ENCODE results near the gene LRRC8C.

LRRC8C gene

DNA sequence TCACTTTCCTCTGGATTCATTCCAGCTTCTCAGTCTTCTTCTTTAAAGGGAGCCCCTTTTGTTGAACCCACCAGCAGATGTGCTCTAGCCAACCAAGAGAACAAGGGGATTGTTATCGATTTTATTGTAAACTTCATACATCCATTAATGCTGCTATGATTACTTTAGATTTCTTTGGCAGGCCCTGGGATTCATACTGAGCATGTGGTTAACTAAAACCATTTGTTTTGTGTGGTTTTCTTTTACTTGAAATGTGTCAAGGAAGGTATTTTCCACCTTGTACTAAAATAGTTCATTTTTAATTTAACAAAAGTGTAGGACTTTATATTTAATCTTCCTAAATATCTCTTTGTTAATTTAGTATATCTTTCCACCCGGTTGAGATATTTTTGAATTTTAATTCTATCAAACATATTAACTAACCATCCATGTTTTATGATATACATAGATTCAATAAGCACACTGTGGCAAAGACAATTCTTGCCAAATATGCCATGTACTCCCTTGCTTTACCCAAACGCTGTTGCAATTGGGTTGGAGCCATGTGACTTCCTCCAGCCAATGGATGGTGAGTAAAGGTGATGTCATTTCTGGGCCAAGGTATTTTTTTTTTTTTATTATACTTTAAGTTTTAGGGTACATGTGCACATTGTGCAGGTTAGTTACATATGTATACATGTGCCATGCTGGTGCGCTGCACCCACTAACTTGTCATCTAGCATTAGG, 113.7 kb downstream of the LRRC8C start:
- H3K4me3 ChIP-seq (ENCODE audit: low read depth, low read length): no peak overlapping the region
- H3K4me1 ChIP-seq (ENCODE audit: control insufficient read depth, insufficient read depth, low read length, unreplicated experiment): no peaks in the 10 kb centered on the region
- no peak overlapping the region for H2AFZ ChIP-seq (ENCODE audit: low read length, unreplicated experiment)
- H3K27me3 ChIP-seq (ENCODE audit: insufficient read depth, low read length): no peaks in the 10 kb centered on the region
- H3K36me3 ChIP-seq (ENCODE audit: insufficient read depth, low read length): no peaks in the 10 kb centered on the region
- H3K79me2 ChIP-seq (ENCODE audit: control insufficient read depth, insufficient read depth, low read length, unreplicated experiment): no peaks in the 10 kb centered on the region
- no peak overlapping the region for H3K27ac ChIP-seq (ENCODE audit: low read depth, low read length)

DNA sequence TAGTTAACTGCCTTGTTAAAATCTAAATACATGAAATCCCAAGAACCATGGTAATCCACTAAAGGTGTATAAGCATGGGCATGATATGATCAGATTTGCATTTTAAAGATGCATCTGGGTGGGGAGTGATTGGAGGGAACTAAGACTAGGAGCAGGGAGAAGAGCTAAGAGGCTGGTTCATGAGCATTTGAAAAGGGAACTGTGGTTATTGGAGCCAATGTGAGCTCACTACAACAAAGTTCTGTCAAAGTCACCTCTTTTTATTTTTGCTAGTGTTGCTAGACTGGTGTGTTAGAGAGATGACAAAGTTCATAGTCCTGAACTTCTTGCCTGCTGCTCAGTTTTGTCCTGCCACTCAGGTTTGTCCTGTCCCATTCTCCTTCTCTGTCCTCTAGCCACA, 120.8 kb downstream of the LRRC8C start:
- Histone ChIP-seq H3K4me3 (ENCODE audit: low read depth, low read length) (no peak overlapping the region), H3K79me2 (ENCODE audit: control insufficient read depth, insufficient read depth, low read length, unreplicated experiment) (no peaks in the 10 kb centered on the region), H3K4me1 (ENCODE audit: control insufficient read depth, insufficient read depth, low read length, unreplicated experiment) (peaks cover 7% of the 10 kb centered on the region), H3K27me3 (ENCODE audit: insufficient read depth, low read length) (no peaks in the 10 kb centered on the region), H3K36me3 (ENCODE audit: insufficient read depth, low read length) (no peaks in the 10 kb centered on the region), H3K27ac (ENCODE audit: low read depth, low read length) (no peak overlapping the region), H2AFZ (ENCODE audit: low read length, unreplicated experiment) (no peak overlapping the region)

DNA sequence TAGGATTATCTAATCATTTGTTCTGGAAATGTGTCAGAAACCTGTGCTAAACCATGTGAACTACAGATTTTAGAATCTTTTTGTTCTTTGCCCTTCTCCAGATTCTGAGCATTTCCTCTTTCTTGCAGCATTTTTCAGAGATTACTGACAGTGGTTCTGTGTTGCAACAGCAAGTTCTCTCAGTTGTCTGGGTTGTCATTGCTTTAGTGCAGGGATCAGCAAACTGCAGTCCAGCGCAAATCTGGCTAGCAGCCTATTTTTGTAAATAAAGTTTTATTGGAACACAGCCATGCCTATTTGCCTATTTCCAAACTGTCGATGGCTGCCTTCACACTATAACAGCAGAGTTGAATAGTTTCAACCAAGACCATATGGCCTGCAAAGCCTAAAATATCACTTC, 121.6 kb downstream of the LRRC8C start:
- no peaks in the 10 kb centered on the region for H3K36me3 ChIP-seq (ENCODE audit: insufficient read depth, low read length)
- H3K4me1 ChIP-seq (ENCODE audit: control insufficient read depth, insufficient read depth, low read length, unreplicated experiment): peaks cover 7% of the 10 kb centered on the region
- no peaks in the 10 kb centered on the region for H3K79me2 ChIP-seq (ENCODE audit: control insufficient read depth, insufficient read depth, low read length, unreplicated experiment)
- H2AFZ ChIP-seq (ENCODE audit: low read length, unreplicated experiment): no peak overlapping the region
- no peaks in the 10 kb centered on the region for H3K27me3 ChIP-seq (ENCODE audit: insufficient read depth, low read length)
- no peak overlapping the region for H3K27ac ChIP-seq (ENCODE audit: low read depth, low read length)
- no peak overlapping the region for H3K4me3 ChIP-seq (ENCODE audit: low read depth, low read length)

DNA sequence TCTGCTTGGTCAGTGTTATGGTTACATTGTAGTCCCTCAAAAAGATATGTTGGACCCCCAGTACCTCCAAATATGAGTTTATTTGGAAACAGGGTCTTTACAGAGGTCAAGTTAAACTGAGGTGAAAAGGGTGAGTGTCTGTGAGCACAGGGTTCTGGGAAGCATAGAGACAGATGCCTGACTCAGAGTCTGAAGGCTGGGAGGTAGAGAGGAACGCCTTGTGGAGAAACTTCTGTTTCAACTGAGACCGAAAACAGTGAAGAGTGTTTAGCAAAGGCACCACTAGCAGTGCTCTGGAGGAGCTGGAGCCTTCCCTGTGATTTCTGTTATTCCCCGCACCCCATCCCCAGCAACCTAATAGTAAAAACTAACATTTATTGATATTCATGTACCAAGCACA, 122.7 kb downstream of the LRRC8C start:
- peaks cover 7% of the 10 kb centered on the region for H3K4me1 ChIP-seq (ENCODE audit: control insufficient read depth, insufficient read depth, low read length, unreplicated experiment)
- no peak overlapping the region for H3K27ac ChIP-seq (ENCODE audit: low read depth, low read length)
- H3K79me2 ChIP-seq (ENCODE audit: control insufficient read depth, insufficient read depth, low read length, unreplicated experiment): no peaks in the 10 kb centered on the region
- no peaks in the 10 kb centered on the region for H3K27me3 ChIP-seq (ENCODE audit: insufficient read depth, low read length)
- no peak overlapping the region for H3K4me3 ChIP-seq (ENCODE audit: low read depth, low read length)
- no peak overlapping the region for H2AFZ ChIP-seq (ENCODE audit: low read length, unreplicated experiment)
- H3K36me3 ChIP-seq (ENCODE audit: insufficient read depth, low read length): no peaks in the 10 kb centered on the region

DNA sequence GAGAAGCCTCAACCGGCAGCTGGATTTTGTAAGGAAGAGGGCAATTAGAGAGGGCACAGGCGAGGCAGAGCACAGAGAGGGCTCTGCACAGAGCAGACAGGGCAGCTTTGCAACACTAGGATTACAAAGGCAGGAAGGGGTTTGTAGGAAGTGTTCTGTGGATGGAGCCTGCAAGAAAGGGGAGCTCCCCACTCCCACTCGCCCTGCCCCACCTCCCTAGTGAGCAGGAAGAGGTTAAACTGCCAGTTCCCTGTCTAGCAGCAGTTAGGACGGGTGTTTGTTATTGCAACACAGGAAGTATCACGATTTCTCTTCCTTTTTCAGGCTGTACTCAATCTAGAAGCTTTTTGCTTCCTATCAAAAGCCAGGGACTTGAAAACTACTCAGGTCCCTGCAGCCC, 124.6 kb downstream of the LRRC8C start:
- no peaks in the 10 kb centered on the region for H3K79me2 ChIP-seq (ENCODE audit: control insufficient read depth, insufficient read depth, low read length, unreplicated experiment)
- H3K4me1 ChIP-seq (ENCODE audit: control insufficient read depth, insufficient read depth, low read length, unreplicated experiment): peaks cover 9% of the 10 kb centered on the region
- no peaks in the 10 kb centered on the region for H3K27me3 ChIP-seq (ENCODE audit: insufficient read depth, low read length)
- H3K4me3 ChIP-seq (ENCODE audit: low read depth, low read length): no peak overlapping the region
- no peak overlapping the region for H2AFZ ChIP-seq (ENCODE audit: low read length, unreplicated experiment)
- no peaks in the 10 kb centered on the region for H3K36me3 ChIP-seq (ENCODE audit: insufficient read depth, low read length)
- no peak overlapping the region for H3K27ac ChIP-seq (ENCODE audit: low read depth, low read length)

DNA sequence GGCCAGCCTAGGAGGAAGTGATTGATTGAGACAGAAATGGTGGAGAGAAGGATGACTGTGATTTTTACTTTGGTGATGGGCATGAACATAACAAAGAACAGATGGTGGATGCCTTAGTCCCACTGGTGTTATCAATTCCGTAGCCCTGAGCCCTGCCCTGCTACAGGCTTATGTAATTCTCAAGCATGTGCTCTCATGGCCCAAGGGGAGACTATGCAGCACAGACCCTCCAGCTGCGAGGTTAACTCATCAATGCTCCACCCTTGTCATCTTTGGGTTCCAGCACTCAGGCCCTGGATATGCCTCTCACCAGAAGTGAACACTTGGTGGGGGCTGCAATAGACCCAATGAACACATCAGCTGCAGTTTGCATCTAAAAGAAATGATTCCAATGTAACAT, 125.2 kb downstream of the LRRC8C start:
- Histone ChIP-seq H2AFZ (ENCODE audit: low read length, unreplicated experiment) (no peak overlapping the region), H3K36me3 (ENCODE audit: insufficient read depth, low read length) (no peaks in the 10 kb centered on the region), H3K4me1 (ENCODE audit: control insufficient read depth, insufficient read depth, low read length, unreplicated experiment) (peaks cover 12% of the 10 kb centered on the region), H3K27me3 (ENCODE audit: insufficient read depth, low read length) (no peaks in the 10 kb centered on the region), H3K79me2 (ENCODE audit: control insufficient read depth, insufficient read depth, low read length, unreplicated experiment) (no peaks in the 10 kb centered on the region), H3K27ac (ENCODE audit: low read depth, low read length) (no peak overlapping the region), H3K4me3 (ENCODE audit: low read depth, low read length) (no peak overlapping the region)

DNA sequence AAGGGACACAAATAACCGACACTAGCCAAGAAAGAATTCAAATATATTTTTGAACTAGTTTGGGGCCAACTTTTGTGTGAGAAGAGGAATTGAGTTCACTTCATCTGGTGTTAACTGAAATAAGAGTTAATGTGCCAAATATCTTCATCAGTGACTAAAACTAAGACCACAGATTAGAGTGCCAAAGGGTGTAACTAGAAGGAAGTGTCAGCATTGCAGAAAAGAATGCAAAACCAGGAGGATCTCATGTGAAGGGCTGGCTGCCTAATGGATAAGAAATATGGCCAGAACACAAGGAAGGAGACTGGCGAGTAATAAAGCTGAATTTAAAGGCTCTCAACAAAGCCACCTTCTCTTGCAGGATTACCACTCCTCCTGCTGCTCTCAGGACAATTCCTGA, 126.1 kb downstream of the LRRC8C start:
- no peak overlapping the region for H2AFZ ChIP-seq (ENCODE audit: low read length, unreplicated experiment)
- H3K4me1 ChIP-seq (ENCODE audit: control insufficient read depth, insufficient read depth, low read length, unreplicated experiment): peaks cover 12% of the 10 kb centered on the region
- H3K27ac ChIP-seq (ENCODE audit: low read depth, low read length): no peak overlapping the region

DNA sequence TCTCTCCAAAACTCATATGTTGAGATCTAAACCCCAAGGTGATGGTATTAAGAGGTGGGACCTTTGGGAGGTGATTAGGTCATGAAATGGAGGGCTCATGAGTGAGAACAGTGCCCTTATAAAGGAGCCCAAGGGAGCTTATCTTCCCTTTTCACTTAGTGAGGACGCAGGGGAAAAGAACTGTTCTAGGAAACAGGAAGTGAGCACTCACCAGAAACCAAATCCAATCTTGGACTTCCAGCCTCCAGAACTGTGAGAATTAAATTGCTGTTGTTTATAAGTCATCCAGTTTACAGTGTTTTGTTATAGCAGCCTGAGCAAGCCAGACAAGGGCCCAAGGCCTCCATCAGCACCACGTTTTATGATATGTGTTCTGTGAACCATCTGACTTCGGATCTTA, 127.6 kb downstream of the LRRC8C start:
- no peaks in the 10 kb centered on the region for H3K27me3 ChIP-seq (ENCODE audit: insufficient read depth, low read length)
- no peaks in the 10 kb centered on the region for H3K79me2 ChIP-seq (ENCODE audit: control insufficient read depth, insufficient read depth, low read length, unreplicated experiment)
- H3K4me1 ChIP-seq (ENCODE audit: control insufficient read depth, insufficient read depth, low read length, unreplicated experiment): peaks cover 12% of the 10 kb centered on the region
- H3K4me3 ChIP-seq (ENCODE audit: low read depth, low read length): no peak overlapping the region
- H3K36me3 ChIP-seq (ENCODE audit: insufficient read depth, low read length): no peaks in the 10 kb centered on the region
- H3K27ac ChIP-seq (ENCODE audit: low read depth, low read length): no peak overlapping the region
- no peak overlapping the region for H2AFZ ChIP-seq (ENCODE audit: low read length, unreplicated experiment)

More for the DNA sequence above, 126.1 kb downstream of the LRRC8C start:
- Histone ChIP-seq H3K27me3 (ENCODE audit: insufficient read depth, low read length) (no peaks in the 10 kb centered on the region), H3K79me2 (ENCODE audit: control insufficient read depth, insufficient read depth, low read length, unreplicated experiment) (no peaks in the 10 kb centered on the region), H3K4me3 (ENCODE audit: low read depth, low read length) (no peak overlapping the region), H3K36me3 (ENCODE audit: insufficient read depth, low read length) (no peaks in the 10 kb centered on the region)

DNA sequence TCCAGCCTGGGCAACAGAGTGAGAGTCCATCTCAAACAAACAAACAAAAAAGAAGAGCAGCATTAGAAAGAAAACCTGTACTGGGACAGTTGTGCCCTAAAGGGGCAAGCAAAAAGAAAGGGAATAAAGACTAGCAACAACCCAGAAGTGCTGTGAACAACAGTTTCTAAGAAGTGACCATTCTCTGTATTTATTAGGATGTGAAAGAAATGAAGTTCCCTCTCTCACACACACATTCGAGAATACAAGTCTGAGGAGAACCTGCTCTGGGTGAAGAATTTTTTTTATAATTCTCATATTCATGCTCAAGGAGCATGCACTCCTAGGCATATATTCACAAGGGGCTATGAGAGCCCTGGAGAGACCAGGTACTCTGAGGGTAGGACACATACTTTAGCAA, 128.4 kb downstream of the LRRC8C start:
- Histone ChIP-seq H3K4me3 (ENCODE audit: low read depth, low read length) (no peak overlapping the region), H3K27ac (ENCODE audit: low read depth, low read length) (no peak overlapping the region), H3K27me3 (ENCODE audit: insufficient read depth, low read length) (no peaks in the 10 kb centered on the region), H2AFZ (ENCODE audit: low read length, unreplicated experiment) (no peak overlapping the region), H3K79me2 (ENCODE audit: control insufficient read depth, insufficient read depth, low read length, unreplicated experiment) (no peaks in the 10 kb centered on the region), H3K4me1 (ENCODE audit: control insufficient read depth, insufficient read depth, low read length, unreplicated experiment) (peaks cover 12% of the 10 kb centered on the region), H3K36me3 (ENCODE audit: insufficient read depth, low read length) (no peaks in the 10 kb centered on the region)

DNA sequence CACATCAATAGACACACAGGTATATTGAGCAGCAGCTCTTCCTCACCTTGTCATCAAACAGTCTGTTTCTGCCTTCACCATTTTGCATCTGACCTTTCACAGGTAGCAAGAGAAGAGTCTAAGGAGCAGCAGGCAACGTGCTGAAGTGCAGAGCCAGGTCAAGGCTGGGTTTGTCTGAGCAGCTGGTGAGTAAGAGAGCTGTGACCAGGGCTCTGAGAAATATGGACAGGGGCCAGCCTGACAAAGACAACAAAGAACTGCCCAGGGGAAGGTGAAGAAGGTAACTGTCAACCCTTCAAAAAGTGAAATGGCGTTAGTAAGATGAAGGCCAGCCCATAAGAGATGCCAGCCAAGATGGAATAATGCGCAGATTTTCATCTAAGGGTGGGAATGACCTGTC, 129.0 kb downstream of the LRRC8C start:
- Histone ChIP-seq H3K36me3 (ENCODE audit: insufficient read depth, low read length) (no peaks in the 10 kb centered on the region), H3K27me3 (ENCODE audit: insufficient read depth, low read length) (no peaks in the 10 kb centered on the region), H3K4me3 (ENCODE audit: low read depth, low read length) (no peak overlapping the region), H3K79me2 (ENCODE audit: control insufficient read depth, insufficient read depth, low read length, unreplicated experiment) (no peaks in the 10 kb centered on the region), H2AFZ (ENCODE audit: low read length, unreplicated experiment) (no peak overlapping the region), H3K4me1 (ENCODE audit: control insufficient read depth, insufficient read depth, low read length, unreplicated experiment) (peaks cover 12% of the 10 kb centered on the region), H3K27ac (ENCODE audit: low read depth, low read length) (no peak overlapping the region)

DNA sequence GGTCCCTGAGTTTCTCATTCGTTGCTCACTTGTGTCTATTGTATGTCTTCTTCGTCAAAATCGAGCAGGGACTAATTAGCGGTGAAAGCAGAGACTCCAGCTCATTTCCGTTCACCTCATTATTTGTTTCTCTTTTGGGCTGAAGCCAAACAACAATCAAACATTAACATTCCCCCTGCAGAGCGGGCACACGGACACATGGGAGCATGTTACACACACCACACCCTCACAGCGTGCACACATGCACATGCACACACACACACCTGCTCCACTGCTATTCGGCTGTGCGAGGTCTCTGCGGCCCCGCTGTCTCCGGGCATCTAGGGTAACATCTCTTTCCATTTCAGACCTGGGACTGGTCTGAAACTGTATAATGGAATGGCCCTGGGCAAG, 129.5 kb downstream of the LRRC8C start:
- no peak overlapping the region for H3K27ac ChIP-seq (ENCODE audit: low read depth, low read length)
- H3K4me1 ChIP-seq (ENCODE audit: control insufficient read depth, insufficient read depth, low read length, unreplicated experiment): peaks cover 11% of the 10 kb centered on the region
- no peaks in the 10 kb centered on the region for H3K36me3 ChIP-seq (ENCODE audit: insufficient read depth, low read length)
- no peaks in the 10 kb centered on the region for H3K79me2 ChIP-seq (ENCODE audit: control insufficient read depth, insufficient read depth, low read length, unreplicated experiment)
- H2AFZ ChIP-seq (ENCODE audit: low read length, unreplicated experiment): no peak overlapping the region
- H3K4me3 ChIP-seq (ENCODE audit: low read depth, low read length): peak overlapping the region; percentile 80
- no peaks in the 10 kb centered on the region for H3K27me3 ChIP-seq (ENCODE audit: insufficient read depth, low read length)
